WI38 (cell line): Measurements from ENCODE around the gene SLC24A2.

Source experiments
- H3K4me3 ChIP-seq: 2 replicates; pipeline ENCODE4 v1.5.1; 2011; ENCODE audit warnings: low read depth, mild to moderate bottlenecking, control low read depth, low read length
- TF ChIP-seq, protein P1 (sequence below): IDR thresholded peaks from 2 replicates; pipeline ENCODE4 v1.5.1; 2012; ENCODE audit warnings: low read depth, mild to moderate bottlenecking, control low read depth, low read length

SLC24A2 gene

DNA sequence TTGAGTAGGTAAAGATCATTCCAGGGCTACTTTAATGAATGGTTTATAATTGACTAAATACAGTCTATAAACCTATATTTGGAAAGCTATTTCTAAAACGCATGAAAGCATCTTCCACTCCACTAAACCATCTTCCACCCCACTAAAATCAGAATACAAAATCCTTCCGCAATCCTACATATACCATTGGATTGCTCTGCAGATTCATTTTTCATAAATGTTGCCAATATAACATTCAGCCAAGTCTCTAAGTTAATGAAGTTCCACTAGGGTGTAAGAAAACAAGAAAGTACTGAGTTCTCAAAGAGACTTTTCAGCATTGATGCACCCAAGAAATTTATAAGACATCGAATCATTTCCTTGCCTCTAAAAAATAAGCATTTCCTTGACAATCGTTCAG, 4.7 kb downstream of the SLC24A2 start:
- no peak overlapping the region for H3K4me3 ChIP-seq
- TF ChIP-seq, protein P1, sequence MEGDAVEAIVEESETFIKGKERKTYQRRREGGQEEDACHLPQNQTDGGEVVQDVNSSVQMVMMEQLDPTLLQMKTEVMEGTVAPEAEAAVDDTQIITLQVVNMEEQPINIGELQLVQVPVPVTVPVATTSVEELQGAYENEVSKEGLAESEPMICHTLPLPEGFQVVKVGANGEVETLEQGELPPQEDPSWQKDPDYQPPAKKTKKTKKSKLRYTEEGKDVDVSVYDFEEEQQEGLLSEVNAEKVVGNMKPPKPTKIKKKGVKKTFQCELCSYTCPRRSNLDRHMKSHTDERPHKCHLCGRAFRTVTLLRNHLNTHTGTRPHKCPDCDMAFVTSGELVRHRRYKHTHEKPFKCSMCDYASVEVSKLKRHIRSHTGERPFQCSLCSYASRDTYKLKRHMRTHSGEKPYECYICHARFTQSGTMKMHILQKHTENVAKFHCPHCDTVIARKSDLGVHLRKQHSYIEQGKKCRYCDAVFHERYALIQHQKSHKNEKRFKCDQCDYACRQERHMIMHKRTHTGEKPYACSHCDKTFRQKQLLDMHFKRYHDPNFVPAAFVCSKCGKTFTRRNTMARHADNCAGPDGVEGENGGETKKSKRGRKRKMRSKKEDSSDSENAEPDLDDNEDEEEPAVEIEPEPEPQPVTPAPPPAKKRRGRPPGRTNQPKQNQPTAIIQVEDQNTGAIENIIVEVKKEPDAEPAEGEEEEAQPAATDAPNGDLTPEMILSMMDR, result no peak

DNA sequence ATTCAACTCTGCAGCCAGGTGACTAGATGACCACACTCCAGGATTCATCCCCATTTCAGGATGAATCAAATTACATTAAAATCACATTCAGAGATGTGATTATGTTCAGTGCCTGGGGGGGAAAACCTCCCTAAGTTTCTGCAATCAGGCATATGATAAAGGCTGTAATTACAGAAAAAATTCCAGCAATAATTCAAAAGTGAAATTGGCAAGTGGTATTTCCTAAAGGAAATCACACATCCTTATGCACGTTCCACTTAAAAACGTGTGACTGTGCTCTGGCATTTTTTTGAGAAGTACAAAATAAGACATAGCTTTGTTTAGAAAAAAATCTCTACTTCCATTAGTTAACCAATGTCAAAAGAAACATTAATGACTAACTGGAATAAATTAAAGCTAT, 5.3 kb downstream of the SLC24A2 start:
- no peak overlapping the region for H3K4me3 ChIP-seq
- TF ChIP-seq, protein P1, result no peak

DNA sequence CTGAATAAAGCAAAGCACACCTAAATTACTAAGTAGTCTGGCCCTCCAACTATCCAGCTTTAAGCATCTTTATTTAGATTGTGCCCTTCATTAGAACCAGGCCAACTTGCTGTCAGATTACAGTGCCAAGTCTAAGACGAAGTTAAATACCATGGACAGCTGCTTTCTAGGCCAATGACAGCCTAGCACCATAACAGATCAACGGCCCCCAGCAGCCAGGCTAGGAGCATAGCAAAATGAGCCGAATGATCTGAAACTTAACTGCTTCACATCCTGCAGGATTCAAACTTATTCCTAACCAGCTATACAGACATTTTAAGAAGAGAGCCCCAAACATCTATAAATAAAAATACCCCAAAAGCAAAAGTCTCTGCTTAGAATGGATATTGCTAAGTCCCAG, 6.8 kb downstream of the SLC24A2 start:
- H3K4me3 ChIP-seq, result no peak overlapping the region
- TF ChIP-seq, protein P1, result no peak

DNA sequence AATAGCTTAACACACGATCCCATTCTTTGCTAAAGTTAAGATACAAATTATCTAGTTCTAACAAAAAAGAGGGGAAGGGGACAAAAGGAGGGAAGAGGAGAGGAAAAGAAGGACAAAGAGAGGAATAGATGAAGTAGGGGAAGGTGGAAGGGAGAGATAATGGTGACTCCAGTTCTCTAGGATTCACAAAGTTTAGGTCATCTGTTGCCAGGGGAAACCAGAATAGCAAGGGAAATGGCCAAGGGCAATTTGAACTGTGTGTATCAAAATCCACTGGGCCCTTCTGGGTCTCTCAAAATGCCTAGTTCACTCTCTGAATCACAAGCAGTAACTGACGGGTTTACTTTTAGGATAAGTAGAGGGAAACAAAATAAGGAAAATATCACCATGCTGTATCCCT, 7.6 kb downstream of the SLC24A2 start:
- TF ChIP-seq, protein P1, result no peak
- H3K4me3 ChIP-seq, result no peak overlapping the region

DNA sequence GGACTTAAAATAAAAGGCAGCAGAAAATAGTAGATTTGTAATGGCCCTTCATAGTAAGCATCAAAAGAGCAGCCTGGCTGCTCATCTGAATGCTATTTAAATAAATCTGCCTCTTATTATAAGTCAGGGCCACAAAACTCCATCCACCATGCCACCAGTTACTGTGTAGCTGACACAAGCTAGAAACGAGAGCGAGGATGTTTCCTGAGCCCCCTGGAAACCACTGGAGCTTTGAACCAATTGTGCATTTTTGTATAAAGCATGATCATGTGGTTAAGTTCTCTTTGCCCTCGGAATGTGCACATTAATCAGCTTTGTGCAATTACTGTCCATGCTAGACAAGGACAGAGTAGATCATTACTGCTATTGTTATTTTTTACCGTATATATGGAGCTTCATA, 17.4 kb downstream of the SLC24A2 start:
- no peak overlapping the region for H3K4me3 ChIP-seq
- TF ChIP-seq, protein P1, result no peak

DNA sequence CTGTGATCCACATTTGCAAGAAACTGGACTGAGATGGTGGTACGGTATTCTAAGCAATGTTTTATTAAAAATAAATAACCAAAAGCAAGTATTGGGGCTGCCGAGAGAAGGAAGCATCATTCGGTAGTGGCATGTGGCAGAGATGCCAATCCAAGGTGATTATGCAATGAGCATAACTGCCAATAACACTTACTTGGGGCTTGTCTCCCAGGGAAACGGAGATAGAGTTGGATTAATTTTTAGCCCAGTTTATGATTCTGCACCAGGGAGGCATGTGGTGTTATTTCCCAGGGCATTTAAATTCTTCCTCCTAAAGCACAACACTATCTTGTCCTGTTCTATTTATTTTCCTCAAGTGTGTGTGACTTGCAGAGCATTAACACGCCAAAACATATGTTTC, 17.9 kb downstream of the SLC24A2 start:
- TF ChIP-seq, protein P1, result no peak
- H3K4me3 ChIP-seq, result no peak overlapping the region

DNA sequence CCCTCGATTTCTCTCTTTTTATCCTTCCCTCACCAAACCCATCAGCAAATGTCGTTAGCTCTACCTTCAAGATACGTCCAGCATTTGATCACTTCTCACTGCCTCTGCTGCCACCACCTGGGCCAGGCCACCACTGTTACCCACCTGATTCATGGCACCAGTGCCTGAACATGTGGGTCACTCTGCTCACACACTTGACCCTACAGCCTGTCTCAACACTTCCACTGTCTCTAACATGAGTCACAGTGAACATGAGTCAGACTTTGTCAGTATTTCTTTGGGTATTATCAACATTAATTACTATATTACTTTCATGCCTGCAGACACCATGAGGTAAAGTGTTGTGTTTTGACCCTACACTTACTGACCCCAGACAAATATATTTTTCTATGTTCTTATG, 19.6 kb downstream of the SLC24A2 start:
- H3K4me3 ChIP-seq, result no peak overlapping the region
- TF ChIP-seq, protein P1, result no peak
